Epithelial cell of proximal tubule (primary cell): ENCODE data around the gene CPXM2. TPM values are rescaled to one million over a fixed set of nuclear protein-coding genes. Genes with fewer than 3 reads are reported as not detected.

Experiments used
- DNase-seq: peaks from one replicate; pipeline ENCODE4 v3.0.0-alpha.2; 2011; ENCODE audit warnings: low read depth
- H3K4me3 ChIP-seq: 2 replicates; pipeline ENCODE4 v1.5.1; 2011; ENCODE audit warnings: low read depth, mild to moderate bottlenecking, low read length
- CTCF ChIP-seq: conservative IDR thresholded peaks from 2 replicates; pipeline ENCODE4 v1.5.1; 2012; ENCODE audit warnings: low read depth, mild to moderate bottlenecking, low read length
- total RNA-seq: library from RNA; depleted of rRNA; stranded (reverse); fragments of >200 nt; gene quantifications from 2 replicates; pipeline ENCODE4 v1.2.3, GENCODE V29; 2015

CPXM2 gene
- total RNA-seq, 1 donor from 2014 or later, result 1.9 TPM

GRCh38 chr10:123717336-123717735, 174.3 kb downstream of the CPXM2 start:
- TF ChIP-seq CTCF, result no peak
- no peak overlapping the region for H3K4me3 ChIP-seq
- DNase-seq, result no peak

- no peak for DNase-seq
- H3K4me3 ChIP-seq, result no peak overlapping the region
- TF ChIP-seq CTCF, result no peak
Measured at GRCh38 chr10:123715546-123715945, 176.1 kb downstream of the CPXM2 start.

GRCh38 chr10:123706236-123706635, 185.4 kb downstream of the CPXM2 start:
- no peak overlapping the region for H3K4me3 ChIP-seq
- no peak for TF ChIP-seq CTCF
- DNase-seq, result no peak

GRCh38 chr10:123704812-123705211, 186.8 kb downstream of the CPXM2 start:
- DNase-seq, result no peak
- no peak overlapping the region for H3K4me3 ChIP-seq
- TF ChIP-seq CTCF, result no peak

GRCh38 chr10:123704076-123704475, 187.5 kb downstream of the CPXM2 start:
- no peak for TF ChIP-seq CTCF
- no peak overlapping the region for H3K4me3 ChIP-seq
- DNase-seq, result no peak

- DNase-seq, result no peak
Measured at GRCh38 chr10:123703195-123703790, 188.3 kb downstream of the CPXM2 start.

More at GRCh38 chr10:123703195-123703790, 188.3 kb downstream of the CPXM2 start:
- H3K4me3 ChIP-seq, result no peak overlapping the region
- TF ChIP-seq CTCF, result no peak

Other genes with a start within 250 kb of the CPXM2 start
- not detected in 2 replicates for gene GPR26, start 225.5 kb downstream of the CPXM2 start, total RNA-seq
- gene CHST15, start 201.8 kb upstream of the CPXM2 start, total RNA-seq, result 9.2 and 20.6 TPM in 2 replicates